Metanephros (tissue), 2 donors: ENCODE results near the gene ZSCAN10. TPM values are rescaled to one million over a fixed set of nuclear protein-coding genes. Genes with fewer than 3 reads are reported as not detected.

Experiments used
- small RNA-seq: library from RNA; depleted of rRNA; stranded (forward); fragments of <200 nt; gene quantifications from one replicate; pipeline ENCODE3, GENCODE V24; 2014; ENCODE audit warnings: low replicate concordance
- total RNA-seq: library from RNA; depleted of rRNA; stranded (reverse); fragments of >200 nt; gene quantifications from one replicate; pipeline ENCODE4 v1.2.3, GENCODE V29; 2014

ZSCAN10 gene
- total RNA-seq: 0.12 TPM

GRCh38 chr16:3098459-3099394 is at the start of gene ZSCAN10:
ZSCAN10 (minus strand) TSS chr16:3099294; CDS start chr16:3092937, 6,357 bp downstream.

DNA sequence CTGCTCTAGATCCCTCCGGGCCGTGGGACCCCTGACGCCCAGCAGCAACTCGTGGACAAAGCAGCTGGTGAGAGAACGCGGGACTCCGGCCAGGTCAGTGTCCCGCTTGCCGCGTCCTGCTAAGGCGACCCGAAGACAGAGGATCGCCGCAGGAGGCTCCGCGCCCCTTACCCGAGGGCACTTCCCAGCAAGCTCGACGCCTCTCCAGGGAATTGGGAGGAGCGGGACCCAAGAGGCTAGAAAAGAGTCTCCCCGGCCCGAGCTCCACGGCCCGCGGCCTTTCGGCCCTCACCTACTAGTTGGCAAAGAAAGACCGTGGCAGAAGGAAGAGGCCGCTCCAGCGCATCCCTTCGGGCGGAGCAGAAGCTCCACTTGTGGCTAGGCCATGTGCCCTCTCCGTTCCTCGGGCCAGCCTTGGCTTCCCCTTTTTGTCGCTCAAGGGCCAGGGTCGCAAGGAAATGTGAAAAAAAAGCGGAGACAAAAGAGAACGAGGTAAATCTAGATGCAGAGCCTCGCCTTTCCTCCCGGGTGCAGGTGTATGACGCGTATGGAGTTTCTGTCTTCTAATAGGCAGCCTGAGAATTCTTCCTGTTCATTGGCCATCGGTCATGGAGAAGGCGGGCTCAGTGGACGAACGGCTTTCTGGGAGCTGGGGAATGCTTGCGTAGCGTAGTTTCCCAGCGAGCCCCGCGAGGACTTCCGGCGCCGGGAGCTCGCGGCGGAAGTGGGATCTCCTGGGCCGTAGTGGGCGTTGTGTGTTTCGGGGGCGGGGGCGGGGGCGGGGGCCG is 35.4 kb upstream of the ZSCAN10 start, which contains the start of gene ZNF213:
Gene ZNF213 (plus strand): TSS at position 692 of the 788 bp plus-strand sequence. CDS start 2,252 bp downstream, outside the sequence.

DNA sequence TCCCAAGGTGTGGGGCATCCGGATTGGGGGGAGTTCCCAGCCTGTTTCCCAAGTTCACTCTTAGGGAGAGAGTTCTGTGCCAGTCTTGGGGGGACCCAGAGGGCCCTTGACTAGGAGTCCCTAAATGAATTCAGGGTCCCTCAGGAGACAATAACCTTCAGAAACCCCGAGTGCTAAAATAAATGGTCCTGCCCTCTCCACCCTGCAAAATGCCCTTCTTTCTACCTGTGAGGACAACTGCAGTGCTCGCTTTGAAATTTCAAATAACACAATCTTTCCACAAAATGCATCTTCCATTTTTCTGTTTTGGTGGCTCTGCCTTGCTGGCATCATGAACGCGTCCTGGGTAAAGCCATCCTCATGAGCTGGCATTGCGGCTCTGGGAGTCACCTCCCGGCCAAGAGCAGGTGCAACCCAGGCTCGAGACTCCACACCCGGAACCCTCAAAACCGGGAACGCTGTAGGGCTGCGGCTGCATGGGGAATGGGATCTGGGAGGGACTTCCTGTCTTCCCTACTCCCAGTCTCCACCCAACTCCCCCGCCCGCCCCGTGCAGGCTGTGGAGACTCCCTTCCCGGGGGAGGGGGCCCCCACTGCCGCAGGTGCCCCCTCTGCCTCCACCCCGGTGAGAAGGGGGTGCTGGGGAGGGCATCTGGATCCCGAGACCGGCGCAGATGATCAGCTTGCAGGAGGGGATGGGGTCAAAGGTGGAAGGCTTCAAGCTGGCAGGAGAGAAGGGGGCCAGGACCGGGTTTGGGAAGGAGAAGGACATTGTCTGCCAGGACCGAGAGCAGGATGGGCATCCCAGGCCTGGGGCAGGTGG is 13.2 kb upstream of the ZSCAN10 start, which contains the start of gene ZNF205:
Gene ZNF205 (plus strand): TSS at position 529 of the 823 bp plus-strand sequence. CDS start 845 bp downstream, outside the sequence.

GRCh38 chr16:3065069-3065741 is 33.9 kb downstream of the ZSCAN10 start, which contains the start of gene IL32:
IL32 (plus strand) TSS chr16:3065640; CDS start chr16:3065812, 172 bp downstream.

GRCh38 chr16:3045758-3046640 is 53.1 kb downstream of the ZSCAN10 start, which contains the start of gene MMP25:
MMP25 (plus strand) TSS chr16:3046561; CDS start chr16:3046918, 357 bp downstream.

Small RNAs within 50 kb of the gene (small RNA-seq; reads per million reads assigned to genes)
- gene RNU1-22P: not detected

Other genes with a start within 250 kb of the ZSCAN10 start
- 4.1 TPM for gene PRSS22, start 241.1 kb downstream of the ZSCAN10 start, total RNA-seq
- gene FLYWCH2, start 216.1 kb downstream of the ZSCAN10 start, total RNA-seq: 44.1 TPM
- gene FLYWCH1, start 187.4 kb downstream of the ZSCAN10 start, total RNA-seq: 23.8 TPM
- 2.9 TPM for gene KREMEN2, start 135.0 kb downstream of the ZSCAN10 start, total RNA-seq
- gene PAQR4, start 129.9 kb downstream of the ZSCAN10 start, total RNA-seq: 5.2 TPM
- 8.6 TPM for gene PKMYT1, start 118.8 kb downstream of the ZSCAN10 start, total RNA-seq
- gene CLDN9, start 86.4 kb downstream of the ZSCAN10 start, total RNA-seq: 2.5 TPM
- 7.6 TPM for gene CLDN6, start 81.1 kb downstream of the ZSCAN10 start, total RNA-seq
- 25.6 TPM for gene TNFRSF12A, start 78.9 kb downstream of the ZSCAN10 start, total RNA-seq
- 25.4 TPM for gene HCFC1R1, start 75.4 kb downstream of the ZSCAN10 start, total RNA-seq
- 18.2 TPM for gene THOC6, start 75.3 kb downstream of the ZSCAN10 start, total RNA-seq
- gene BICDL2, start 62.4 kb downstream of the ZSCAN10 start, total RNA-seq: 3.3 TPM
- gene MMP25, start 52.7 kb downstream of the ZSCAN10 start, total RNA-seq: 4.4 TPM
- 44.8 TPM for gene IL32, start 33.7 kb downstream of the ZSCAN10 start, total RNA-seq
- gene ZNF205, start 13.3 kb upstream of the ZSCAN10 start, total RNA-seq: 19.0 TPM
- gene ZNF213, start 35.7 kb upstream of the ZSCAN10 start, total RNA-seq: 13.0 TPM
- not detected for gene OR1F1, start 88.9 kb upstream of the ZSCAN10 start, total RNA-seq
- gene ZNF200, start 135.9 kb upstream of the ZSCAN10 start, total RNA-seq: 9.2 TPM
- 2.9 TPM for gene MEFV, start 157.3 kb upstream of the ZSCAN10 start, total RNA-seq
- gene ZNF263, start 184.2 kb upstream of the ZSCAN10 start, total RNA-seq: 55.0 TPM
- 14.2 TPM for gene TIGD7, start 206.1 kb upstream of the ZSCAN10 start, total RNA-seq
- gene ZNF75A, start 206.2 kb upstream of the ZSCAN10 start, total RNA-seq: 36.3 TPM